HepG2 (cell line): ENCODE results near the gene CCNF. TPM values are rescaled to one million over a fixed set of nuclear protein-coding genes. Genes with fewer than 3 reads are reported as not detected.
A peak's percentile ranks its signal among the peaks of the same experiment; 100 is the strongest.

Experiments used
- ATAC-seq: fragments of 200-7000 bp; cut with Tn5 transposase; 3 replicates; pipeline ENCODE4 v1.9.1; 2020; ENCODE audit warnings: mild to moderate bottlenecking, moderate library complexity
- BruUV-seq: library from RNA; stranded (reverse); fragments of 400-500 nt; replicated peaks from 2 replicates; lab custom pipeline; 2021; lab: Mats Ljungman, UMichigan
- CTCF ChIA-PET: fragments of 300-600 bp; formaldehyde crosslinking; extraction: SDS; loops from one replicate; lab custom pipeline; 2021; ENCODE audit warnings: low total read pairs, inconsistent platforms, low intra/inter-chr PET ratio; lab: Yijun Ruan, JAX
- POLR2A ChIA-PET: fragments of 350-600 bp; sonication (Branson Sonifier 250); formaldehyde crosslinking; loops from one replicate; lab custom pipeline; 2020; ENCODE audit warnings: antibody characterized with exemption, inconsistent platforms; lab: Yijun Ruan, JAX
- DNase-seq: peaks from one replicate; pipeline ENCODE4 v3.0.0-alpha.2; 2015; ENCODE audit warnings: low spot score
- FAIRE-seq: peaks from 3 replicates; lab custom pipeline; 2011; peaks lifted over from hg19 to GRCh38; lab: Jason Lieb, UNC
- H2AFZ ChIP-seq: one replicate; pipeline ENCODE4 v1.6.1; 2011; ENCODE audit warnings: low read length, inconsistent platforms
- H3K27ac ChIP-seq: fragments of 300-600 bp; 3 replicates; pipeline ENCODE4 v1.8.0; 2011; ENCODE audit warnings: mixed run types, mild to moderate bottlenecking, mixed read lengths, low read length, inconsistent platforms; ENCODE audit not compliant: insufficient read depth; ENCODE audit errors: extremely low read length
- H3K27me3 ChIP-seq, 2 experiments: fragments of 200-600 bp in 1 of 2; 2 replicates in 1 of 2; 3 replicates in 1 of 2; pipeline versions ENCODE4 v1.6.0 to v1.8.0; 2011; ENCODE audit warnings: low read length in 2 of 2, mild to moderate bottlenecking in 2 of 2, moderate library complexity in 2 of 2, inconsistent platforms in 1 of 2; ENCODE audit not compliant: insufficient read depth in 2 of 2, control insufficient read depth in 1 of 2
- H3K36me3 ChIP-seq, 2 experiments: fragments of 200-600 bp in 1 of 2; replicated peaks in 1 of 2; 2 replicates in 1 of 2; 3 replicates in 1 of 2; pipeline versions ENCODE4 v1.5.1 to v1.8.0; 2011; ENCODE audit warnings: low read length in 2 of 2, inconsistent platforms in 1 of 2; ENCODE audit not compliant: insufficient read depth in 2 of 2, control insufficient read depth in 1 of 2
- H3K4me1 ChIP-seq: 2 replicates; pipeline ENCODE4 v1.5.1; 2012; ENCODE audit warnings: low read length, inconsistent platforms; ENCODE audit not compliant: insufficient read depth
- H3K4me2 ChIP-seq: 2 replicates; pipeline ENCODE4 v1.6.0; 2011; ENCODE audit warnings: low read depth, low read length, inconsistent platforms
- H3K4me3 ChIP-seq, 3 experiments: fragments of 200-600 bp in 1 of 3; sonication (generic), shearing (Covaris generic) in 1 of 3; replicated peaks in 1 of 3; 2 replicates each; pipeline ENCODE4 v1.5.1; 2011 to 2016; ENCODE audit warnings: low read length in 3 of 3, inconsistent platforms in 2 of 3, low read depth in 2 of 3, mild to moderate bottlenecking in 2 of 3, control low read depth in 1 of 3, mixed read lengths in 1 of 3; ENCODE audit not compliant: insufficient read depth in 1 of 3
- H3K79me2 ChIP-seq: one replicate; pipeline ENCODE4 v1.6.1; 2011; ENCODE audit warnings: low read length, inconsistent platforms; ENCODE audit not compliant: insufficient read depth
- H3K9ac ChIP-seq: 2 replicates; pipeline ENCODE4 v1.6.0; 2011; ENCODE audit warnings: mild to moderate bottlenecking, low read depth, low read length, inconsistent platforms; ENCODE audit not compliant: insufficient read depth
- H3K9me3 ChIP-seq: 2 replicates; pipeline ENCODE4 v1.5.1; 2012; ENCODE audit warnings: mild to moderate bottlenecking, low read length
- H4K20me1 ChIP-seq: 2 replicates; pipeline ENCODE4 v1.6.0; 2011; ENCODE audit warnings: inconsistent platforms, mild to moderate bottlenecking, low read length, moderate library complexity; ENCODE audit not compliant: insufficient read depth
- ARNT ChIP-seq: fragments of 450-650 bp; IDR thresholded peaks from 2 replicates; pipeline ENCODE4 v1.6.1; 2017
- ATF1 ChIP-seq: IDR thresholded peaks from 2 replicates; pipeline ENCODE4 v1.6.1; 2016; ENCODE audit warnings: mild to moderate bottlenecking, control low read depth
- CREM ChIP-seq, 2 experiments: sonication (generic) in 1 of 2; formaldehyde crosslinking in 1 of 2; IDR thresholded peaks; 2 replicates each; pipeline versions ENCODE4 v1.4.0 to v1.6.1; 2016 to 2020; ENCODE audit warnings: antibody characterized with exemption in 1 of 2, mild to moderate bottlenecking in 1 of 2, missing genetic modification reagents in 1 of 2
- ELF3 ChIP-seq: IDR thresholded peaks from 2 replicates; pipeline ENCODE4 v1.6.1; 2016; ENCODE audit warnings: missing genetic modification reagents, missing compliant biosample characterization
- FOSL1 ChIP-seq: sonication (generic); formaldehyde crosslinking; IDR thresholded peaks from 2 replicates; pipeline ENCODE4 v1.9.0; 2021; ENCODE audit warnings: missing genetic modification reagents, borderline replicate concordance
- NFKB2 ChIP-seq: sonication (generic); formaldehyde crosslinking; IDR thresholded peaks from 2 replicates; pipeline ENCODE4 v1.4.0; 2020; ENCODE audit warnings: missing genetic modification reagents, borderline replicate concordance
- RBAK ChIP-seq: sonication (generic); formaldehyde crosslinking; IDR thresholded peaks from 2 replicates; pipeline ENCODE4 v1.5.1; 2020; ENCODE audit warnings: mild to moderate bottlenecking, missing genetic modification reagents
- SP1 ChIP-seq, 2 experiments: fragments of 450-650 bp in 1 of 2; sonication (generic) in 1 of 2; formaldehyde crosslinking in 1 of 2; IDR thresholded peaks; 2 replicates each; pipeline versions ENCODE4 v1.4.0 to v1.6.1; 2016 to 2020; ENCODE audit warnings: missing genetic modification reagents in 1 of 2
- SSRP1 ChIP-seq: IDR thresholded peaks from 2 replicates; pipeline ENCODE4 v1.6.1; 2016; ENCODE audit warnings: control low read depth
- ZNF136 ChIP-seq: sonication (generic); formaldehyde crosslinking; IDR thresholded peaks from 2 replicates; pipeline ENCODE4 v1.8.1; 2022; ENCODE audit warnings: low read depth, mild to moderate bottlenecking, moderate library complexity, missing genetic modification reagents
- ZNF614 ChIP-seq: IDR thresholded peaks from 2 replicates; pipeline ENCODE4 v1.6.1; 2018; ENCODE audit warnings: missing biosample characterization, missing genetic modification reagents, inconsistent platforms, borderline replicate concordance
- ZNF616 ChIP-seq: sonication (generic); formaldehyde crosslinking; IDR thresholded peaks from 2 replicates; pipeline ENCODE4 v1.5.0; 2020; ENCODE audit warnings: low read depth, mild to moderate bottlenecking, missing genetic modification reagents
- ZSCAN31 ChIP-seq: sonication (generic); formaldehyde crosslinking; IDR thresholded peaks from 2 replicates; pipeline ENCODE4 v1.5.0; 2020; ENCODE audit warnings: low read depth, mild to moderate bottlenecking, missing genetic modification reagents
- WGBS: methylation state at CpG from one replicate; pipeline ENCODE4 v1.1.6; 2017; ENCODE audit warnings: low lambda C conversion rate; 5-methylcytosine and 5-hydroxymethylcytosine counted together
- in situ Hi-C: cut with HindIII; loops from 2 replicates; pipeline ENCODE4 v1.10.0; 2017; ENCODE audit warnings: low pct_unique_long_range_greater_than_20kb; ENCODE audit not compliant: extremely low pct_ligation_motif_present
- intact Hi-C: fragments of 100-400 bp; cut with micrococcal nuclease; formaldehyde crosslinking; loops from one replicate; pipeline ENCODE4 v1.10.0; 2022; ENCODE audit not compliant: unreplicated experiment
- polyA plus RNA-seq, 8 experiments: library from polyadenylated mRNA; depleted of rRNA in 3 of 8; stranded (reverse) in 7 of 8; unstranded in 1 of 8; fragments of >200 nt; fragmentation: Illumina TruSeq in 4 of 8; extraction: Trizol in 4 of 8; gene quantifications; 2 replicates each; pipeline versions ENCODE4 v1.2.1 to v1.2.3, GENCODE V29; 2011 to 2016; ENCODE audit warnings: low read depth in 4 of 8, missing spikeins in 1 of 8, mixed read lengths in 1 of 8; ENCODE audit not compliant: insufficient read depth in 1 of 8
- total RNA-seq, 5 experiments: library from RNA; depleted of rRNA; stranded (reverse); fragments of >200 nt; fragmentation: Illumina TruSeq; extraction: Trizol; gene quantifications; 2 replicates each; pipeline ENCODE4 v1.2.3, GENCODE V29; 2016; ENCODE audit warnings: low read depth in 1 of 5

The CCNF gene
- total and polyA plus RNA-seq, 2 of the 13 experiments (the other 11 are each of a cell fraction or from before 2014, with no cell fraction given), result 6.4 to 22.8 TPM

GRCh38 chr16:2422123-2422867 lies 7.0 kb upstream of the CCNF start:
- in situ Hi-C loops, result no loop called here
- POLR2A ChIA-PET, result no interaction called here
- no peak overlapping the region for H3K4me3 ChIP-seq
- H3K4me1 ChIP-seq, result peaks cover 4% of the 10 kb centered on the region; the same call in 1 of the 2 replicates
- peak; percentile 19; the same call in 2 of the 3 replicates for ATAC-seq
- H3K79me2 ChIP-seq, result no peaks in the 10 kb centered on the region
- H3K36me3 ChIP-seq, result no peaks in the 10 kb centered on the region
- no peaks in the 10 kb centered on the region for H4K20me1 ChIP-seq
- intact Hi-C loops, result no loop called here
- CTCF ChIA-PET, result interaction anchor here (1.2 to 1.8 kb wide), 2 partner anchors 79 to 82 kb away, joined by 4 to 18 read pairs; partner anchors contain the start of gene ABCA3
- FAIRE-seq, result no peak
- 58% methylated on average over 6 of the region's 7 CpGs for WGBS
- H3K9me3 ChIP-seq, result no peaks in the 10 kb centered on the region
- H3K4me2 ChIP-seq, result no peak overlapping the region
- no TSS peak for BruUV-seq
- H3K27ac ChIP-seq, result no peak overlapping the region
- H2AFZ ChIP-seq, result no peak overlapping the region
- TF ChIP-seq NFKB2 (CRISPR knock-in tag) (no peak), RBAK (CRISPR knock-in tag) (no peak), SSRP1 (CRISPR knock-in tag) (no peak), ZNF614 (no peak), FOSL1 (CRISPR knock-in tag) (no peak), ZNF136 (no peak), ATF1 (CRISPR knock-in tag) (no peak), ELF3 (CRISPR knock-in tag) (no peak), ZSCAN31 (no peak), SP1 (IDR thresholded peaks at IDR 0.05) (no peak), SP1 (CRISPR knock-in tag; IDR thresholded peaks at IDR 0.05) (no peak), CREM (IDR thresholded peaks at IDR 0.05) (no peak), CREM (CRISPR knock-in tag; IDR thresholded peaks at IDR 0.05) (no peak), ARNT (no peak), ZNF616 (CRISPR knock-in tag) (no peak)
- H3K9ac ChIP-seq, result no peak overlapping the region
- peaks cover 10 to 26% of the 10 kb centered on the region in 2 experiments for H3K27me3 ChIP-seq
- no peak for DNase-seq
